Heart left ventricle (tissue), 16 donors: ENCODE measurements around the gene KDM5B. TPM values are rescaled to one million over a fixed set of nuclear protein-coding genes. Genes with fewer than 3 reads are reported as not detected.
"Not testable (repeated sequence)": the region's sequence is repeated elsewhere in the genome, so short reads cannot be mapped to it uniquely, and the experiment has no call there.

ENCODE experiments used
- ATAC-seq, 4 donors: fragments of 200-7000 bp; cut with Tn5 transposase; one replicate each; pipeline ENCODE4 v1.9.1; 2020 to 2022; ENCODE audit warnings: moderate library complexity in 4 of 4, mild to moderate bottlenecking in 3 of 4, moderate number of reproducible peaks in 1 of 4
- DNase-seq, 5 donors: peaks; one replicate each; pipeline ENCODE4 v3.0.0-alpha.2; 2020
- H3K27ac ChIP-seq, 12 donors: fragments of 200-600 bp; sonication (generic) in 4 of 12; one replicate each; pipeline versions ENCODE4 v1.5.0 to v1.8.0; 2016 to 2022; ENCODE audit warnings: mild to moderate bottlenecking in 2 of 12
- H3K27me3 ChIP-seq, 9 donors: fragments of 200-600 bp; sonication (generic) in 2 of 9; one replicate each; pipeline versions ENCODE4 v1.5.1 to v1.8.0; 2016 to 2022; ENCODE audit warnings: mild to moderate bottlenecking in 3 of 9
- H3K36me3 ChIP-seq, 9 donors: fragments of 200-600 bp; sonication (generic) in 2 of 9; one replicate each; pipeline versions ENCODE4 v1.5.0 to v1.8.0; 2018 to 2022; ENCODE audit warnings: mild to moderate bottlenecking in 2 of 9
- H3K4me1 ChIP-seq, 12 donors: fragments of 200-600 bp; sonication (generic) in 4 of 12; one replicate each; pipeline versions ENCODE4 v1.5.0 to v1.8.0; 2016 to 2022; ENCODE audit warnings: mild to moderate bottlenecking in 3 of 12
- H3K4me3 ChIP-seq, 12 donors: fragments of 200-600 bp; sonication (generic) in 4 of 12; one replicate each; pipeline versions ENCODE4 v1.5.0 to v1.8.0; 2017 to 2022; ENCODE audit warnings: mild to moderate bottlenecking in 9 of 12, moderate library complexity in 4 of 12
- H3K9me3 ChIP-seq, 12 donors: fragments of 200-600 bp; sonication (generic) in 4 of 12; one replicate each; pipeline versions ENCODE4 v1.5.0 to v1.8.0; 2016 to 2022; ENCODE audit warnings: mild to moderate bottlenecking in 1 of 12
- POLR2A ChIP-seq, 2 donors: fragments of 450-650 bp; IDR thresholded peaks; one replicate each; pipeline ENCODE4 v1.6.1; 2017; ENCODE audit warnings: antibody characterized with exemption in 2 of 2, mild to moderate bottlenecking in 2 of 2, moderate library complexity in 2 of 2
- WGBS, 4 donors: extraction: QIAGEN DNeasy Blood & Tissue Kit in 2 of 4; methylation state at CpG; one replicate each; pipeline versions ENCODE4 v1.1.5 to v1.1.7; 2013 to 2018; 5-methylcytosine and 5-hydroxymethylcytosine counted together
- intact Hi-C, 10 donors: fragments of 100-400 bp; cut with DNase I; formaldehyde crosslinking; loops; one replicate each; pipeline versions ENCODE4 v1.11.1 to v1.14.2; 2022
- polyA plus RNA-seq, 2 donors: library from polyadenylated mRNA; stranded (reverse); fragments of 200-250 nt; gene quantifications; one replicate each; pipeline ENCODE4 v1.2.3, GENCODE V29; 2013
- total RNA-seq, 9 donors: library from RNA; depleted of rRNA in 2 of 9; stranded (reverse); fragments of >200 nt in 2 of 9; fragmentation: NEBNext Ultra II Directional in 3 of 9; extraction: Animal tissue kit (Norgen Biotek cat#: 25700) in 3 of 9; gene quantifications; one replicate each; pipeline versions ENCODE4 v1.1.0 to v1.2.4, GENCODE V29; 2016 to 2023
- TF ChIP-seq, protein P1 (sequence below), 12 donors: fragments of 200-600 bp; sonication (generic) in 4 of 12; IDR thresholded peaks; one replicate each; pipeline versions ENCODE4 v1.5.0 to v1.8.0; 2018 to 2022; ENCODE audit warnings: antibody characterized with exemption in 12 of 12, mild to moderate bottlenecking in 5 of 12
- donor health status: ischemic (EF 13 %, LVEDD 7.1; RV severe dilation, severe dysfunction).
- donor health status: healthy with polysubstance abuse.
- donor health status: DM: no; HTN: yes; CAD: no.
- donor health status: DM: no; HTN: no; CAD: no.
- donor health status: ischemic (EF 25% LVEDD 6.9; RV normal size, moderate dysfunction).
- donor health status: ischemic (EF 25% LVEDD 5.7; RV mildly dilated, moderate dysfunction).
- donor health status: healthy.
- donor health status: DM: yes; HTN: yes; CAD: no.
- donor health status: ischemic (EF 35%, LVEDD 5.7; RV mildly dilated, moderate dysfunction).
- donor health status: nonischemic (EF 11% LVEDD 7.7; RV severe dilation, severe dysfunction).
- donor health status: DM: yes; HTN: yes; CAD: no.
- donor health status: PGD.
- donor health status: ischemic (EF 29% LVEDD 5.4; RV normal size, mild dysfunction).
- donor health status: nonischemic (EF 23%, LVEDD 6.1; RV moderate dilation, normal function).

KDM5B gene
- total and polyA plus RNA-seq, 11 donors: 5.2 to 22.9 (median 14.1) TPM

GRCh38 chr1:202836623-202837403 lies 28.6 kb upstream of the KDM5B start:
- H3K27me3 ChIP-seq: peaks cover 0 to 3% (median 0%) of the 10 kb centered on the region in 9 donors
- no peaks in the 10 kb centered on the region for H3K36me3 ChIP-seq
- ATAC-seq (no peak), DNase-seq (no peak)
- no peak overlapping the region for H3K27ac ChIP-seq
- TF ChIP-seq, protein P1, sequence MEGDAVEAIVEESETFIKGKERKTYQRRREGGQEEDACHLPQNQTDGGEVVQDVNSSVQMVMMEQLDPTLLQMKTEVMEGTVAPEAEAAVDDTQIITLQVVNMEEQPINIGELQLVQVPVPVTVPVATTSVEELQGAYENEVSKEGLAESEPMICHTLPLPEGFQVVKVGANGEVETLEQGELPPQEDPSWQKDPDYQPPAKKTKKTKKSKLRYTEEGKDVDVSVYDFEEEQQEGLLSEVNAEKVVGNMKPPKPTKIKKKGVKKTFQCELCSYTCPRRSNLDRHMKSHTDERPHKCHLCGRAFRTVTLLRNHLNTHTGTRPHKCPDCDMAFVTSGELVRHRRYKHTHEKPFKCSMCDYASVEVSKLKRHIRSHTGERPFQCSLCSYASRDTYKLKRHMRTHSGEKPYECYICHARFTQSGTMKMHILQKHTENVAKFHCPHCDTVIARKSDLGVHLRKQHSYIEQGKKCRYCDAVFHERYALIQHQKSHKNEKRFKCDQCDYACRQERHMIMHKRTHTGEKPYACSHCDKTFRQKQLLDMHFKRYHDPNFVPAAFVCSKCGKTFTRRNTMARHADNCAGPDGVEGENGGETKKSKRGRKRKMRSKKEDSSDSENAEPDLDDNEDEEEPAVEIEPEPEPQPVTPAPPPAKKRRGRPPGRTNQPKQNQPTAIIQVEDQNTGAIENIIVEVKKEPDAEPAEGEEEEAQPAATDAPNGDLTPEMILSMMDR (IDR thresholded peaks at IDR 0.05): no peak
- TF ChIP-seq POLR2A (IDR thresholded peaks at IDR 0.05): no peak
- intact Hi-C loops: no loop called here
- H3K4me1 ChIP-seq: peaks cover 0 to 19% (median 0%) of the 10 kb centered on the region in 12 donors
- H3K4me3 ChIP-seq: no peak overlapping the region
- no peaks in the 10 kb centered on the region for H3K9me3 ChIP-seq
- WGBS, 4 donors: 69 to 80% (median 74%) methylated on average over 5 of the region's 5 CpGs

DNA sequence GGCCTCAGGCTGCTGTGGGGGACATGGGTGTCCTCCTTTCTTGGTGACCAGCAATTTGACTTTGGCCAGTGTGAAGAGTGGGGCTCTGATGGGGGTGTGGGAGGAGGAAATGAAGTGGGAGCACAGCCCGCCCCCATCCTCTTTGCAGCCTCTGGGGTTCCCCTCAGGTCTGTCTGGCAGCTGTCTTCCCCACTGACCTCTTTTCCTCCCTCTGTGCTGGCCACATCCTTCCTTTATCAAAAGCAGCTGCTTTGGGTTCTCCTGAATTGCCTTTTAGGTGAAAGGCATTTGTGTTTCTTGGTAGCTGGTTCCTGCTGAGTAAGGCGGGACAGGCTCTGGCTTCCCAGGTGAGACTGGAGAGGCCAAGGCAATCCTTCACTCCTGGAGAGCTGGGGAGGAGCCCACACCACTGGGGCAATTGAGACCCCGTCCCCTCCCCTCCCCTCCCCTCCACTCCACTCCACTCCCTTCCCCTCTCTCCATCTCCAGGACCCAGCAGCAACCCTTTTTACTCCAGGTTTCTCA lies 27.4 kb upstream of the KDM5B start:
- intact Hi-C loops: no loop called here
- peaks cover 0 to 3% (median 0%) of the 10 kb centered on the region in 9 donors for H3K27me3 ChIP-seq
- ATAC-seq (no peak), DNase-seq (no peak)
- no peaks in the 10 kb centered on the region for H3K36me3 ChIP-seq
- H3K4me3 ChIP-seq: no peak overlapping the region
- WGBS, 4 donors: 29 to 47% (median 41%) methylated on average over 3 of the region's 3 CpGs
- H3K4me1 ChIP-seq: peaks cover 0 to 19% (median 0%) of the 10 kb centered on the region in 12 donors
- no peak for TF ChIP-seq POLR2A (IDR thresholded peaks at IDR 0.05)
- TF ChIP-seq, protein P1 (IDR thresholded peaks at IDR 0.05): no peak
- H3K27ac ChIP-seq: no peak overlapping the region
- H3K9me3 ChIP-seq: no peaks in the 10 kb centered on the region

DNA sequence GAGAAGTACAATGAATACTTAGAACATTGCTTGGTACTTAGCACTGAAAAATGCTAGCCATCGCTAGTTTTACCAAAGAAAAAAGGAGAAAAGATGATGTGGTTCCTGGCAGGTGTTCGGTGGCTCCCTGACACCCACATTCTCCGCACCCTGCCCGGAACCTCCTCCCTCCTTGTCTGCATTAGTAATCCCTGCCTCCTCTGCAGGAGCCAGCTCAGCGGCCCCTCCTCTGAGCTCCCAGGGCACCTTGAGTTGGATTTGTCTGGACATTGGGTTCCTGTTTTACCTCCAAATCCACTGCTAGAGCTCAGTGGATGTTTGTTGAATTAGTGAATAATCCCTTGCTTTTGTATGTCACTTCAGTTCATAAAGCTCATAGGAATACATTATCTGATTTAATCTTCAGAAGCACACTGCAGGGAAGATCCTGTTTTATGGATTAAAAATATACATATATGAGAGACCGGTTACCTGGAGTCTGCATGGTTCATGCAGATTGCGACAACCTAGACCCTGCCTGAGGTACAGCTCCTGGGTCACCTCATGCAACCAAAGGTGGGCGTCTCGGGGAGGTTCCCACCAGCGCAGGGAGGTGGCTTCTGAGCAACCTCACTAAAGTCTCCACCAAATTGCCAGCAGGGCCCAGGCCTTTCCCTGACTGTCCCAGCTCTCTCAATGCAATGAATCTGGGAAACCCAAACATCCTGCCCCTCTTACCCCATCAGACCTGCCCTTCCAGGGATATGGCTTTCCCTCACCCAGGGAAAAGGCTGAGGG lies 26.7 kb upstream of the KDM5B start:
- H3K9me3 ChIP-seq: no peaks in the 10 kb centered on the region
- intact Hi-C loops: no loop called here
- 79 to 85% (median 81%) methylated on average over 10 of the region's 10 CpGs for WGBS, 4 donors
- peaks cover 0 to 19% (median 0%) of the 10 kb centered on the region in 12 donors for H3K4me1 ChIP-seq
- no peak for TF ChIP-seq POLR2A (IDR thresholded peaks at IDR 0.05)
- TF ChIP-seq, protein P1 (IDR thresholded peaks at IDR 0.05): no peak
- H3K27me3 ChIP-seq: peaks cover 0 to 3% (median 0%) of the 10 kb centered on the region in 9 donors
- DNase-seq (no peak), ATAC-seq (no peak)
- H3K4me3 ChIP-seq: no peak overlapping the region
- H3K27ac ChIP-seq: no peak overlapping the region
- H3K36me3 ChIP-seq: no peaks in the 10 kb centered on the region

- TF ChIP-seq POLR2A (IDR thresholded peaks at IDR 0.05): no peak
- TF ChIP-seq, protein P1 (IDR thresholded peaks at IDR 0.05): no peak
- Histone ChIP-seq H3K4me1 (peaks cover 0 to 15% (median 0%) of the 10 kb centered on the region in 12 donors), H3K27ac (no peak overlapping the region), H3K27me3 (no peaks in the 10 kb centered on the region), H3K36me3 (no peaks in the 10 kb centered on the region), H3K9me3 (no peaks in the 10 kb centered on the region), H3K4me3 (no peak overlapping the region)
- intact Hi-C loops: no loop called here
- ATAC-seq (no peak), DNase-seq (no peak)
- 64 to 91% (median 83%) methylated on average over 3 of the region's 3 CpGs for WGBS, 4 donors
These were observed 23.7 kb upstream of the KDM5B start for GRCh38 chr1:202831906-202832305.

DNA sequence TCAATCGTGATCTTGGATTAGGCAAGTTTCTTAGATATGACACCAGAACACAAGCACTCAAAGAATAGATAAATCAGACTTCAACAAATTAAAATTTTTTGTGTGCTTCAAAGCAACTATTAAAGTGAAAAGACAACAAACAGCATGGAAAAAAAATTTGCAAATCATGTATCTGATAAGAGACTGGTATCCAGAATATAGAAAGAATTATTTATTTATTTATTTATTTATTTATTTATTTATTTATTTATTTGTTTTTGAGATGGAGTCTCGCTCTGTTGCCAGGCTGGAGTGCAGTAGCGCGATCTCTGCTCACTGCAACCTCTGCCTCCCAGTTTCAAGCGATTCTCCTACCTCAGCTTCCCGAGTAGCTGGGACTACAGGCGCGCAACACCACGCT lies 21.0 kb upstream of the KDM5B start:
- H3K27ac ChIP-seq, H3K9me3 ChIP-seq, H3K27me3 ChIP-seq, intact Hi-C loops, H3K4me1 ChIP-seq, DNase-seq, H3K4me3 ChIP-seq, ATAC-seq, H3K36me3 ChIP-seq: not testable (repeated sequence)
- 91 to 98% (median 96%) methylated on average over 9 of the region's 9 CpGs for WGBS, 4 donors
